Colonic mucosa (tissue), 4 donors: ENCODE results near the gene SLC22A2. TPM values are rescaled to one million over a fixed set of nuclear protein-coding genes. Genes with fewer than 3 reads are reported as not detected.

Source experiments
- DNase-seq: peaks from one replicate; pipeline ENCODE4 v3.0.0-alpha.2; 2020
- H3K27ac ChIP-seq: fragments of 200-600 bp; one replicate; pipeline ENCODE4 v1.8.0; 2021
- H3K27me3 ChIP-seq: fragments of 200-600 bp; one replicate; pipeline ENCODE4 v1.8.0; 2021
- H3K36me3 ChIP-seq: fragments of 200-600 bp; one replicate; pipeline ENCODE4 v1.8.0; 2021
- H3K4me1 ChIP-seq: fragments of 200-600 bp; one replicate; pipeline ENCODE4 v1.8.0; 2021; ENCODE audit warnings: mild to moderate bottlenecking
- H3K4me3 ChIP-seq: fragments of 200-600 bp; one replicate; pipeline ENCODE4 v1.8.0; 2021
- H3K9ac ChIP-seq, 2 donors: one replicate each; pipeline ENCODE4 v1.7.0; 2013; ENCODE audit warnings: control low read depth in 2 of 2, low read depth in 2 of 2, low read length in 2 of 2
- H3K9me3 ChIP-seq: fragments of 200-600 bp; one replicate; pipeline ENCODE4 v1.8.0; 2021
- intact Hi-C: fragments of 100-400 bp; cut with DNase I; formaldehyde crosslinking; loops from one replicate; pipeline ENCODE4 v1.14.1; 2022
- total RNA-seq, 2 donors: library from RNA; stranded (reverse); fragmentation: NEBNext Ultra II Directional in 1 of 2; extraction: Animal tissue kit (Norgen Biotek cat#: 25700) in 1 of 2; gene quantifications; one replicate each; pipeline ENCODE4 v1.2.1, GENCODE V29; 2021
- TF ChIP-seq, protein P1 (sequence below): fragments of 200-600 bp; IDR thresholded peaks from one replicate; pipeline ENCODE4 v1.8.0; 2022; ENCODE audit warnings: antibody characterized with exemption, mild to moderate bottlenecking
- donor health status: healthy.
- donor health status: DM: no; HTN: no; CAD: no.
- donor health status: DM: no; HTN: no; CAD: no.

SLC22A2 gene
- total RNA-seq, 2 donors from 2014 or later: not detected

DNA sequence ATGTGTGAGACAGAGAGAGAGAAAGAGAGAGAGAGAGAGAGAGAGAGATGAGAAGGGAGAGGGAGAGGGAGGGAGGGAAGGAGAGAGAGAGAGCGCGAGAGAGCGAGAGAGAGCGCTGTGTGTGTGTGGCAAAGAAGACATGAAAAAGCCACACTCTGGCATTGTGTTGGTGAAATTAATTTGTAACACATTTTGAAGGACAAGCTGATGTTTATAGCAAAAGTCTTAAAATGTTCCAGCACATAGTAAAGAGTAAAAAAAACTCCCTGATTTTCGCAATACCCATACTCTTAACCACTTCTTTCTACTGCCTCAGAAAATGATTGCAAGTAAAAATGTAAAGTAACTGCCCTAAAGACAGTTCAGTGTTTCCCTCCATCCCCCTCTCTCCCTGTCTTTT lies 80.3 kb downstream of the SLC22A2 start:
- DNase-seq: no peak
- no peaks in the 10 kb centered on the region for H3K4me1 ChIP-seq
- no peak overlapping the region for H3K4me3 ChIP-seq
- no peak overlapping the region for H3K27ac ChIP-seq
- intact Hi-C loops: no loop called here
- H3K36me3 ChIP-seq: no peaks in the 10 kb centered on the region
- no peaks in the 10 kb centered on the region for H3K9me3 ChIP-seq
- H3K27me3 ChIP-seq: no peaks in the 10 kb centered on the region
- H3K9ac ChIP-seq: no peak overlapping the region
- TF ChIP-seq, protein P1, sequence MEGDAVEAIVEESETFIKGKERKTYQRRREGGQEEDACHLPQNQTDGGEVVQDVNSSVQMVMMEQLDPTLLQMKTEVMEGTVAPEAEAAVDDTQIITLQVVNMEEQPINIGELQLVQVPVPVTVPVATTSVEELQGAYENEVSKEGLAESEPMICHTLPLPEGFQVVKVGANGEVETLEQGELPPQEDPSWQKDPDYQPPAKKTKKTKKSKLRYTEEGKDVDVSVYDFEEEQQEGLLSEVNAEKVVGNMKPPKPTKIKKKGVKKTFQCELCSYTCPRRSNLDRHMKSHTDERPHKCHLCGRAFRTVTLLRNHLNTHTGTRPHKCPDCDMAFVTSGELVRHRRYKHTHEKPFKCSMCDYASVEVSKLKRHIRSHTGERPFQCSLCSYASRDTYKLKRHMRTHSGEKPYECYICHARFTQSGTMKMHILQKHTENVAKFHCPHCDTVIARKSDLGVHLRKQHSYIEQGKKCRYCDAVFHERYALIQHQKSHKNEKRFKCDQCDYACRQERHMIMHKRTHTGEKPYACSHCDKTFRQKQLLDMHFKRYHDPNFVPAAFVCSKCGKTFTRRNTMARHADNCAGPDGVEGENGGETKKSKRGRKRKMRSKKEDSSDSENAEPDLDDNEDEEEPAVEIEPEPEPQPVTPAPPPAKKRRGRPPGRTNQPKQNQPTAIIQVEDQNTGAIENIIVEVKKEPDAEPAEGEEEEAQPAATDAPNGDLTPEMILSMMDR: no peak

DNA sequence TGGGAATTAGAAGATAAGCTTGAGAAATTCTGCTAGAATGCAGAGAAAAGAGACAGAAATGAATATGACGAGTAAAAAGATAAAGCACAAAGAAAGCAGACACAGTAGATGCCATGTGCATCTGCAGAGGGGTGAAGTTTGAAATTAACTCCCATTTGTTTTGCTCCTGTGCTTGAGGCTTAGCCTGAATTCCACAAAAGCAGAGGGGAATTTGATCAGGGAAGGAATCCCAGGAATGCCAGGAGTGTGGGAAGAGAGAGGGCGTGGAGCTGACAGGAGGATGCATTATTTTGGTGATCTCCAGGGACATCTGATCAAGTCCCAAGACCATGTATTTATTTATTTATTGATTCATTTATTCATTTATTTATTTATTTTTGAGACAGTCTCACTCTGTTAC lies 81.4 kb downstream of the SLC22A2 start:
- intact Hi-C loops: no loop called here

DNA sequence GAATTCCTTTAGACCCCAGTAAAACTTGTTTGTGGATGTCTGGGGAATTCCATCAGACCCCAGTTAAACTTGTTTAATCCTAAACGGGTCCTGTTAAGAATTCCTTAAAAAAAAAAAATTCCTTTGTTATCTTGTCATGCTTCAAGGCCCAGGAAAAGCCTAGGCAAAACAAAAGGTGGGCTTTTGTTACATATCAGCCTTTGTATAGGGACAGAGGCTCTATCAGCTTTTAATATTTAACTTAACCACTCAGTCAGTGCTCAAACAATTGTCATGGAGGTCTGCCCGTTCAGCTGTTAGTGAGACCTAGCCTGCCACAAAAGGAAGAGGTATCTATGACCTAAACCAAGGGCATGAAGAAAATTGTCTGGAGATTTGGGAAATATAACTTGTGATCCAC lies 83.9 kb downstream of the SLC22A2 start:
- intact Hi-C loops: no loop called here
- TF ChIP-seq, protein P1: no peak
- no peaks in the 10 kb centered on the region for H3K9me3 ChIP-seq
- DNase-seq: no peak
- no peaks in the 10 kb centered on the region for H3K4me1 ChIP-seq
- no peaks in the 10 kb centered on the region for H3K36me3 ChIP-seq
- no peak overlapping the region for H3K9ac ChIP-seq
- no peaks in the 10 kb centered on the region for H3K27me3 ChIP-seq
- no peak overlapping the region for H3K27ac ChIP-seq
- no peak overlapping the region for H3K4me3 ChIP-seq

More for the DNA sequence above, 81.4 kb downstream of the SLC22A2 start:
- no peak overlapping the region for H3K4me3 ChIP-seq
- H3K36me3 ChIP-seq: no peaks in the 10 kb centered on the region
- H3K27me3 ChIP-seq: no peaks in the 10 kb centered on the region
- no peak overlapping the region for H3K9ac ChIP-seq
- TF ChIP-seq, protein P1: no peak
- H3K4me1 ChIP-seq: no peaks in the 10 kb centered on the region
- DNase-seq: no peak
- no peak overlapping the region for H3K27ac ChIP-seq
- no peaks in the 10 kb centered on the region for H3K9me3 ChIP-seq

DNA sequence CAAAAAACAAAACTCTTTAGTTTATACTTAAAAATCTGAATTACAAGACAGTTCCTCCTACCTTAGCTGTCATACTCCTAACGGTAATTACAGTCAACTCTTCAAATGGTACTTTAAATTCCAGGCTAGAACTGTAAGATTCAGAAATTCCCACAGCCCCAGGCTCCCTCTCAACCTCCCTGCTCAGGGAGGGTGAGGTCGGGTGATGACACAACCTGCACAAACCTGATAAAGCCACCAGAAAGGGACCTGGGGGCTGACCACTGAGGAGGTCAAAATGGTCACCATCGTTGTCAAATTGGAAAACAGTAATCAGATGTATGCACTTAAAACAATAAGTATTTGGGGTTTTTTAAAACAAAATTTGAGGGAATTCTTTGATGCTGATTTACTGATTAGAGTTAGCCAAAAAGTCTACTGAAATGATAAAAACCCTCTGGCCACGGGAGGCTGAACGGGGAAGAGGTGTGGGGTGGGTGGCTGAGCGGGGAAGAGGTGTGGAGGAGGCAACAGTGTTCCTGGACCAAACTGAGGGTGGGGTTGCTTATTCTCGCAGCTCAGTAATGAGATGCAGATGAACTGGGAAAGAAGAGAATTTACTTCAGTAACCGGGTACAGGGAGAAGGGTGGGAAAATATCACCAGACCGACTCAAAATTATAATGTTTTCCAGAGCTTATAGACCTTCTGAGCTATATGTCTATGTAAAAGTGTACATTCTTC lies 84.7 kb downstream of the SLC22A2 start:
- Histone ChIP-seq H3K9me3 (no peaks in the 10 kb centered on the region), H3K4me3 (no peak overlapping the region), H3K9ac (no peak overlapping the region), H3K27me3 (no peaks in the 10 kb centered on the region), H3K4me1 (no peaks in the 10 kb centered on the region), H3K27ac (no peak overlapping the region), H3K36me3 (no peaks in the 10 kb centered on the region)
- TF ChIP-seq, protein P1: no peak
- DNase-seq: no peak
- intact Hi-C loops: no loop called here

DNA sequence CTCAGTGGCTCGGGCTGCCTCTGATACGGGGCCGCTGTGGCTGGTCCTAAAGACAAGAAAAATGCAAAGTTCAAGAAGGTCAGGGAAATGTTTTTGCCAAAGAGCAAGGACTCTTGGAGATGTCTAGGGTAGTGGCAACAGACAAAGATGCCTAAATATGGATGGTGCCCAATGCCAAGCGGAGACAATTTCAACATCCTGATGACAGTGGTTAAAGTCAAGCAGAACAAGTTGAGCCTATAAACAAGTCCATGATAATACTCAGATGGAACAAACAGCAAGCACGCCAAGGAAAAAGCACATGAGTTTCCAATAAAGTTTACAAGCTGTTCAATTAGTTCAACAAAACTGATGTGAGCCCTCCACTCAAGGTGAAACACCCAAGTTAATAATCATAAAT lies 85.9 kb downstream of the SLC22A2 start:
- intact Hi-C loops: no loop called here
- Histone ChIP-seq H3K4me1 (no peaks in the 10 kb centered on the region), H3K27ac (no peak overlapping the region), H3K9me3 (no peaks in the 10 kb centered on the region), H3K4me3 (no peak overlapping the region), H3K9ac (no peak overlapping the region), H3K27me3 (no peaks in the 10 kb centered on the region), H3K36me3 (no peaks in the 10 kb centered on the region)
- no peak for DNase-seq
- TF ChIP-seq, protein P1: no peak
